Astrocyte of the spinal cord (primary cell): ENCODE data around the gene DCAF15.
"Not testable (repeated sequence)": the region's sequence is repeated elsewhere in the genome, so short reads cannot be mapped to it uniquely, and the experiment has no call there.

Experiments used
- DNase-seq: peaks from one replicate; pipeline ENCODE4 v3.0.0; 2011; ENCODE audit warnings: low read depth, low spot score
- H3K4me3 ChIP-seq: 2 replicates; pipeline ENCODE4 v1.5.1; 2011; ENCODE audit warnings: low read depth, mild to moderate bottlenecking, low read length, moderate library complexity
- in situ Hi-C: cut with HindIII; loops from 2 replicates; pipeline ENCODE4 v1.10.0; 2017; ENCODE audit warnings: low sequenced_read_pairs
- TF ChIP-seq, protein P1 (sequence below): IDR thresholded peaks from 2 replicates; pipeline ENCODE4 v1.5.1; 2012; ENCODE audit warnings: low read depth, mild to moderate bottlenecking, low read length, inconsistent platforms

Gene DCAF15

DNA sequence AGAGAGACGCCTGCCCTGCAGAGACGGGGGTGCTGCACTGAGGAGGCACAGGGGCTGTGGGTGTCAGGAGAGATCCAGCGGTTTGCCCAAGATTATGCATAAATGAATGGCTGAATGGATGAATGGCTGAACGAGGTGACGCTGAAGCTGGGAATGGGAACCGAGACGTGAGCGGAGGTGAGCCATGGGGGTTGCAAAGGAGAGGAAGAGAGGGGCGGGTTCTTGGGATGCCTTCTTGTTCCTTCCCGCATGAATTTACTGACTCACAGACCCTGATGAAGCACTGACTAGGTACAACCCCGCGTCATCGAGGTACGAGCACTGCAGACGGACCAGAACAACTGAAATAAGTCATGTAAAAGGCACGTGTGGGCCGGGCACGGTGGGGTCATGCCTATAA lies 16.7 kb downstream of the DCAF15 start:
- no peak overlapping the region for H3K4me3 ChIP-seq

DNA sequence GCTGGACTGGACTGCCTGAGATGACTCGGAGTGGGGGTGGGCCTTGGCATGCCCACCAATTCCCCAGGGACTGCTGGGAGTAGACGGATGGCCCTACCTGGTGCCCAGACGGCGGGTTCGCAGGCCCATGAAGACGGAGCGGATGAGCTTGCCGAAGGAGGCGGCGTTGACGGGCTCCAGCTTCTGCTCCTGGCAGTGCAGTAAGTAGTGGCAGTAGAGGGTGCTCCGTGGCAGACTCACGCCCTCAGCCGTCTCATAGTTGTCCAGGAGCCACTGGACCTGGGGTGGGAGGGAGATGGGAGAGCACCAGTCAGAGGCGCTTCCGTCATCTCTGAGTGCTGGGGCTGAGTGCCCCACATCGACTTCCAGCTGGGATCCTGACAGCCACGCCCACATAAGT lies 17.6 kb downstream of the DCAF15 start:
- no peak overlapping the region for H3K4me3 ChIP-seq
- TF ChIP-seq, protein P1, sequence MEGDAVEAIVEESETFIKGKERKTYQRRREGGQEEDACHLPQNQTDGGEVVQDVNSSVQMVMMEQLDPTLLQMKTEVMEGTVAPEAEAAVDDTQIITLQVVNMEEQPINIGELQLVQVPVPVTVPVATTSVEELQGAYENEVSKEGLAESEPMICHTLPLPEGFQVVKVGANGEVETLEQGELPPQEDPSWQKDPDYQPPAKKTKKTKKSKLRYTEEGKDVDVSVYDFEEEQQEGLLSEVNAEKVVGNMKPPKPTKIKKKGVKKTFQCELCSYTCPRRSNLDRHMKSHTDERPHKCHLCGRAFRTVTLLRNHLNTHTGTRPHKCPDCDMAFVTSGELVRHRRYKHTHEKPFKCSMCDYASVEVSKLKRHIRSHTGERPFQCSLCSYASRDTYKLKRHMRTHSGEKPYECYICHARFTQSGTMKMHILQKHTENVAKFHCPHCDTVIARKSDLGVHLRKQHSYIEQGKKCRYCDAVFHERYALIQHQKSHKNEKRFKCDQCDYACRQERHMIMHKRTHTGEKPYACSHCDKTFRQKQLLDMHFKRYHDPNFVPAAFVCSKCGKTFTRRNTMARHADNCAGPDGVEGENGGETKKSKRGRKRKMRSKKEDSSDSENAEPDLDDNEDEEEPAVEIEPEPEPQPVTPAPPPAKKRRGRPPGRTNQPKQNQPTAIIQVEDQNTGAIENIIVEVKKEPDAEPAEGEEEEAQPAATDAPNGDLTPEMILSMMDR, result no peak
- DNase-seq, result no peak
- in situ Hi-C loops, result no loop called here

More for the DNA sequence above, 16.7 kb downstream of the DCAF15 start:
- DNase-seq, result no peak
- TF ChIP-seq, protein P1, result no peak
- in situ Hi-C loops, result no loop called here

DNA sequence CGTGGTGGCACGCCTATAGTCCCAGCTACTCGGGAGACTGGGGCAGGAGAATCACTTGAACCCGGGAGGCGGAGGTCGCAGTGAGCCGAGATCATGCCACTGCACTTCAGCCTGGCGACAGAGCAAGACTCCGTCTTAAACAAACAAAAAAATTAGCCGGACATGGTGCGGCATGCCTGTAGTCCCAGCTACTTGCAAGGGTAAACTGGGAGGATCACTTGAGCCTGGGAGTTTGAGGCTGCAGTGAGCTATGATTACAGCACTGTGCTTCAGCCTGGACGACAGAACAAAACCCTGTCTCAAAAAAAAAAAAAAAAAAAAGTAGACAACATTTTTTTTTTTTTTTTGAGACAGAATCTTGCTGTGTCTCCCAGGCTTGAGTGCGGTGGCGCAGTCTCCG lies 19.6 kb downstream of the DCAF15 start:
- DNase-seq, H3K4me3 ChIP-seq, in situ Hi-C loops: not testable (repeated sequence)

DNA sequence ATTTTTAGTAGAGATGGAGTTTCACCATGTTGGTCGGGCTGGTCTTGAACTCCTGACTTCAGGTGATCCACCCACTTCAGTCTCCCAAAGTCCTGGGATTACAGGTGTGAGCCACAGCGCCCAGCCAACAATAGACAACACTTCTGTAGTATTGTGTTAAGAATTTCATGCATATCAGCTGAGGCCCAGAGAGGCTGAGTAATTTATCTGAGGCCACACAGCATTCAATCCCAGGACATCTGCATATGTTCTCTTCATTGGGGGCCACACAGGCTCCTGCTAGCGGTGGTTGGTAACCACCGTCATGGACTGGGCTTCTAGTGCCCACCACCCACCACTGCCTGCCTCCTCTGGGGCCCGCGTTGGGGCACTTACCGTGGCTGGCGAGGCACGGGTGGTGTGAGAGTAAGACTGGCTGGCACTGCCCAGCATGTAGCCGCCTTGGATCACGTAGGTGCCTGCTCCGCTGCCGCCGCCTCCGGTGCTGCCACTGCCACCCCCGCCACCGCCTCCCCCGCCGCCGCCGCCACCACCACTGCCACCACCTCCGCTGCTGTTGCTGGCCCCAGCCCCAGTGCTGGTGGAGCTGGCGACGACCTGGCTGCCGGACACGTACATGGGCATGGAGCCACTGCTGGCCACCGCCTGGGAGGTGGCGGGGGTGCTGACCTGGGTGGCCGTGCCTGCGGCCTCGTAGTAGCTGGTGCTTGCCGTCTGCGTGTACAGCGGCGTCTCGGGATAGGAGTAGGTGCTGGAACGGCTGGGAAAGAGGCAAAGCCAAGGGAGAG lies 20.3 kb downstream of the DCAF15 start:
- H3K4me3 ChIP-seq, result no peak overlapping the region
- in situ Hi-C loops, result no loop called here
- TF ChIP-seq, protein P1, result no peak

DNA sequence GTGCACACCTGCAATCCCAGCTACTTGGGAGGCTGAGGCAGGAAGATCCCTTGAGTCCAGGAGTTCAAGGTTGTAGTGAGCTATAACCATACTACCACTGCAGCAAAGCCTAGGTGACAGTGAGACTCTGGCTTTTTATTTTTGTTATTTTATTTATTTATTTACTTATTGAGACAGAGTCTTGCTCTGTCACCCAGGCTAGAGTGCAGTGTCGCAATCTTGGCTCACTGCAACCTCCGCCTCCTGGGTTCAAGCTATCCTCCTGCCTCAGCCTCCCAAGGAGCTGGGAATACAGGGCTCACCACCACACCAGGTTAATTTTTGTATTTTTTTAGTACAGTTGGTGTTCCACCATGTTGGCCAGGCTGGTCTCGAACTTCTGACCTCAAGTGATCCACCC lies 21.2 kb downstream of the DCAF15 start:
- H3K4me3 ChIP-seq, DNase-seq, in situ Hi-C loops: not testable (repeated sequence)

More for the DNA sequence above, 20.3 kb downstream of the DCAF15 start:
- no peak for DNase-seq

DNA sequence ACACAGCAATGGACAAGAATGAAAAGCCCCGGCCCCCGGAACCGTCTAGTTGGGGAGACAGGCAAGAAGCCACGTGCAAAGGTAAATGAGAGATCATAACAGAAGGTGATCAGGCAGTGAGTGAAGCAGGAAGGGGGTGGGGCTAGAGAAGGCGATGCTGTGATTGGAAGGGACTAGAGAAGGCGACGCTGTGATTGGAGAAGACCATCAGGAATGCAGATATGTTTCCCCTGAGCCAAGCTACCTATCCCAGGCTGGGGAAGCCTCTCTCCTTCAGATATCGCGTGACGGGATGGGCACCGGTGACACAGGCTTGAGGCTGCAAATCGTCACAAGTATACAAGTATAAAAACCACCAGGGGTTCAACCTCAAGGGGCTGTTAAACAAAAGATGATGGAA lies 21.8 kb downstream of the DCAF15 start:
- TF ChIP-seq, protein P1, result no peak
- H3K4me3 ChIP-seq, result no peak overlapping the region
- DNase-seq, result no peak
- in situ Hi-C loops, result no loop called here

DNA sequence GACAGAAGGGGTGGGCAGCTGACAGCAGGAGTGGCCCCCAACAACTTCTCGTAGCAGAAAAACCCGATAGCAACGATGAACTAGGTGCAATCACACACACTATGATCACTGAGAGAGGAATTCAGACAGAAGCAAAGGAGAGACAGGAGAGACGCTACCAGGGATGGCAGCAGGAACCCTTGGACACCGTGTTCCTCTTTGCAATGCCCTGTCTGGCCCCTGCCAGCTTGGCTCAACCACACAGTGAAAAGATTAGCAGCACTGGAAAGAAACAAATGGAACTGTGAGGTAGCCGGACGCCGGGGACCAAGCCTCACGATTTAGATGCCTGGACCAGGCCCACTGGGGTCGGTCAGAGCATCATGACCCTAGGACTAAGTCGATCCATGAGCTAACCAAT lies 23.6 kb downstream of the DCAF15 start:
- H3K4me3 ChIP-seq, result no peak overlapping the region
- no peak for DNase-seq

More for the DNA sequence above, 23.6 kb downstream of the DCAF15 start:
- in situ Hi-C loops, result no loop called here
- TF ChIP-seq, protein P1, result no peak
